ENCODE data around the gene MCTP1.

The MCTP1 gene

GRCh38 chr5:95284572-95285408 lies at the start of gene MCTP1:
MCTP1 (minus strand) TSS chr5:95285094.
- Mint-ChIP-seq H3K4me1 (no peaks in the 10 kb centered on the region), H3K36me3 (no peaks in the 10 kb centered on the region), H3K27ac (no peak within 1 kb of the TSS), H3K9me3 (no peaks in the 10 kb centered on the region), H3K27me3 (peaks cover 41% of the 10 kb centered on the region), H3K4me3 (peak within 1 kb of the TSS; percentile 60)
- ATAC-seq = no peak

DNA sequence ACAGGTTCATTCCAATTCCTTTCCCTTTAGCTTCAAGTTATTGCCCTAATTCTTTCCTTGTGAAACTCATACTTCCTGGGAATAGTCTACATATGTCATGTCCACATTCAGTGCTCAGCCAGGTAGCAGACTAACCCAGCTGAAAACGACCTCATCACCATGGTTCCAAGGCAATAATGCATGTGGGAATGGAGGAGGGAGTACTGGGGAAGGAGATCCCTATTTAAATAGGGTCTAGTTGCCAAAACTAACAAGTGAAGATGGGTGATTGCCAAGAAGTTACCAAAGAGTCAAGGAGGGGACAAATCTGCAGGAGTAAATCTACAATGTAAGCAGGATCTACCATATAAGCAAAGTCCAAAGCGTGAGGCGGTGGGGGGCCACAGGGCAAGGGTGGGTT lies 47.3 kb upstream of the MCTP1 start:
- no peak overlapping the region for H3K27ac Mint-ChIP-seq
- ATAC-seq = no peak
- peaks cover 10% of the 10 kb centered on the region for H3K9me3 Mint-ChIP-seq
- no peaks in the 10 kb centered on the region for H3K36me3 Mint-ChIP-seq
- no peaks in the 10 kb centered on the region for H3K4me1 Mint-ChIP-seq
- no peak overlapping the region for H3K4me3 Mint-ChIP-seq
- no peaks in the 10 kb centered on the region for H3K27me3 Mint-ChIP-seq

DNA sequence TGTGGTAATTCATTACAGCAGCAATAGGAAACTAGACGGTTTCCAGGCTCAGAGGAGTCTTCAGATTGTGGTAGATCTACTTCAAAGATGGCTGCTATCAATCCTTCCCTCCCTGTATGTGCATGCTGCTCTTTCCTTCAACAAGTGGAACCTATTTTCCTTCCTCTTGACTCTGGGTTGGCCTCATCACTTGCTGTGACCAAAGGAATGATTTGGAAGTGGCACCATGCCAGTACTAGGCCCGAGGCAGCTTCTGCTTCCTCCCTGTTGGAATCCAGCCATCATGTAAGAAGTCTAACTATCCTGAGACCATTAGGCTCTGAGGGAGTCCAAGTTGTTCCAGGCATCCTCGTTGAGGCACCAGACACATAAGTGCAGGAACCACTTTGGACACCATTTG lies 46.5 kb upstream of the MCTP1 start:
- no peaks in the 10 kb centered on the region for H3K36me3 Mint-ChIP-seq
- H3K27ac Mint-ChIP-seq = no peak overlapping the region
- no peaks in the 10 kb centered on the region for H3K27me3 Mint-ChIP-seq
- H3K4me1 Mint-ChIP-seq = no peaks in the 10 kb centered on the region
- no peak for ATAC-seq
- peaks cover 10% of the 10 kb centered on the region for H3K9me3 Mint-ChIP-seq
- H3K4me3 Mint-ChIP-seq = no peak overlapping the region

- H3K4me1 Mint-ChIP-seq = no peaks in the 10 kb centered on the region
- no peaks in the 10 kb centered on the region for H3K27me3 Mint-ChIP-seq
- H3K36me3 Mint-ChIP-seq = no peaks in the 10 kb centered on the region
- no peak overlapping the region for H3K4me3 Mint-ChIP-seq
- no peak for ATAC-seq
- H3K9me3 Mint-ChIP-seq = peaks cover 3% of the 10 kb centered on the region
- no peak overlapping the region for H3K27ac Mint-ChIP-seq
These were observed 42.3 kb upstream of the MCTP1 start for GRCh38 chr5:95327211-95327610.

- no peaks in the 10 kb centered on the region for H3K36me3 Mint-ChIP-seq
- H3K4me3 Mint-ChIP-seq = no peak overlapping the region
- peaks cover 6% of the 10 kb centered on the region for H3K9me3 Mint-ChIP-seq
These were observed 32.8 kb upstream of the MCTP1 start for GRCh38 chr5:95317687-95318086.

GRCh38 chr5:95317085-95317484 lies 32.2 kb upstream of the MCTP1 start:
- Mint-ChIP-seq H3K4me3 (no peak overlapping the region), H3K4me1 (no peaks in the 10 kb centered on the region), H3K27ac (no peak overlapping the region), H3K9me3 (peaks cover 9% of the 10 kb centered on the region), H3K36me3 (no peaks in the 10 kb centered on the region), H3K27me3 (peaks cover 17% of the 10 kb centered on the region)
- ATAC-seq = no peak

More at GRCh38 chr5:95317687-95318086, 32.8 kb upstream of the MCTP1 start:
- ATAC-seq = no peak
- Mint-ChIP-seq H3K4me1 (no peaks in the 10 kb centered on the region), H3K27ac (no peak overlapping the region), H3K27me3 (peaks cover 17% of the 10 kb centered on the region)

DNA sequence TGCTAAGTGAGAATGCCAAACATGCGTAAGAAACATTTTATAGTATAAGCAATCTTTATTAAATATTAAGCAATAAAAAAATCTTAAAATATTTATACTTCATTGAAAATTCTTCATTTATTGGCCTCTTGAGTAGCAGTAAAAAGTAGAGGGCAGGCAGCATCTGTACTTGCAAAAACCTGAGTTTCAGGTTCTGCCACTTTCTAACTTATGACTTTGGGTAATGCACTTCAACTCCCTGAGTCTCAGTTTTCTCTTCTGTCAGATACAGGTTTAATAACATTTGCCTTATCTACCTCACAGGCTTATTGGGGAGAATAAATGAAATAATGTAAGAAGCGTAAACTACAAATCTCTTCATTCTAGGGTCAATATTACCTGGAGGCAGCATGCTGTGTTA lies 19.8 kb upstream of the MCTP1 start:
- H3K36me3 Mint-ChIP-seq = no peaks in the 10 kb centered on the region
- no peaks in the 10 kb centered on the region for H3K9me3 Mint-ChIP-seq
- peaks cover 5% of the 10 kb centered on the region for H3K27me3 Mint-ChIP-seq
- no peak overlapping the region for H3K27ac Mint-ChIP-seq
- no peak for ATAC-seq
- H3K4me1 Mint-ChIP-seq = no peaks in the 10 kb centered on the region
- no peak overlapping the region for H3K4me3 Mint-ChIP-seq

GRCh38 chr5:95298651-95299050 lies 13.8 kb upstream of the MCTP1 start:
- Mint-ChIP-seq H3K4me3 (no peak overlapping the region), H3K36me3 (no peaks in the 10 kb centered on the region), H3K27ac (no peak overlapping the region), H3K9me3 (no peaks in the 10 kb centered on the region), H3K27me3 (peaks cover 5% of the 10 kb centered on the region), H3K4me1 (no peaks in the 10 kb centered on the region)
- ATAC-seq = no peak

DNA sequence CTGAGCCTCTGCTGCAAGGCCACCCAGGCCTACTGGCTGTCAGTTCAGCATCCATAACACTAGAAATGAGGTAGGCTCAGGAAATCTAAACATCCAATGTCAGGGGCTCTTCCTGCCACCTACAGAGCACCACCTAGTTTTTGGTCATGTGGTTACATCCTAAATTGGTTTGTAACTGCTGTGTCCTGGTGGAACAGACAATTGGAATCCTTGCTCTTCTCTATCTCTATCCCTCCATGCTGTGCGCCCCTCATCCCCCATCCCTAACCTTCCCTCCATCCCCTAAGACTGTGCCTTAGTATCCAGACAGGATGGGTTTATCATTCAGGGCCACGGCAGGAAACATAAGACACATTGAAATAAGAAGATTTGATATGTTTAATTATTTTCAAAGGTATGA lies 11.4 kb upstream of the MCTP1 start:
- Mint-ChIP-seq H3K27ac (no peak overlapping the region), H3K4me3 (no peak overlapping the region), H3K9me3 (no peaks in the 10 kb centered on the region), H3K27me3 (no peaks in the 10 kb centered on the region), H3K4me1 (no peaks in the 10 kb centered on the region), H3K36me3 (no peaks in the 10 kb centered on the region)
- no peak for ATAC-seq

DNA sequence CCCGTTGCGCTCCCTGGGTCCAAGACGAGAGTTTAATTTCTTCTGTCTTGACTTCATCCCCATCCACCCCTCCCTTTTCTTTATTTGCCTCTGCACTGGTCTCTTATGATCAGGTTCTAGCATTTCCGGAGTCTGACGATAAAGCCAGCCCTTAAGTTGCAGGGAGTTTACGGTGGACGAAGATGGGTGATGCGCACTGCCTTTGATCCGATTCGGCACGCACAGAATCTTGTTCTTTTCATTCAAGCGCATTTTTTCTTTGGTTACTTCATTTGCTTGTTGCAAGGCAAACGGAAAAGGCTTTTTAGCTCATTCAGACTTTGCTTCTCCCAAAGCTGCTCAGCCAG lies 488 bp upstream of the MCTP1 start:
- Mint-ChIP-seq H3K4me1 (no peaks in the 10 kb centered on the region), H3K27ac (no peak overlapping the region), H3K27me3 (peaks cover 41% of the 10 kb centered on the region), H3K36me3 (no peaks in the 10 kb centered on the region), H3K9me3 (no peaks in the 10 kb centered on the region), H3K4me3 (peak overlapping the region; percentile 60)
- no peak for ATAC-seq

DNA sequence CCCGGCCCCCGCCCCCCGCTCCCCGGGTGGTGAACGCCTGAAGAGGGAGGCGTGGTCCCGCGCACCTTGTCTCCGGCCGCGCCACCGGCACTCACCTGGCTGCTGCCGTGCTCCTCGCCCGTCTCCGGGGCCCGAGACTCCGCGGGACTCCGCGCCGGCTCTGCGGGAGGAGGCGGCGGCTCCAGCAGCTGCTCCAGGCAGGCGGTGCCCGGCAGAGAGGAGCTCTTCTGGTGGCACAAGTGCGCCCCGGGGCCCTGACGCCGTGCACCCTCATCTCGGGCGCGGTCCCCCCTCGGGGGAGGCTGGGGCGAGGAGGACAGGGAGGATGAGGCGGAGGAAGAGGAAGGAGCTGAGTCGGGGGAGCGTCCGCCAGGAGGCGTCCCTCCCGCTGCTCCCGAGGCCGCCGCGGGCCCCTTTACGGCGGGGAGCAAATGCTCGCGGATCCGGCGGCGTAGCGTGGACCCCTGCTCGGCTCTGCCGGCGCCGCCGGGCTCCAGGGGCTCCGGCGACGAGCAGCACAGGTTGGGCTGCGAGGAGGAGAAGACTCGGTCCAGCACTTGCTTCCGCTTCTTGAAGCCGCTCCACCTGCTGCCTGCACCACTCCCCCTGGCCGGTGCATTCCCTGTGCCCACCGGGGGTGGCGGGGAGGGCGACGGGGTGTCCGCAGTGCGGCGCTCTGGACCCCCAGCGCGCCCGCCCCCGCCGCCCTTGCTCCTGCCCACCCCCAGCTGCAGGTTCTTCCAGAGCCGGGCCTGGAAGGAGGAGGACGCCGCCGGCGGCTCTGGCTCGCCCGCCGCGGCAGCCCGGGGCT lies 928 bp downstream of the MCTP1 start:
- Mint-ChIP-seq H3K36me3 (no peaks in the 10 kb centered on the region), H3K4me1 (no peaks in the 10 kb centered on the region), H3K4me3 (peak overlapping the region; percentile 60), H3K9me3 (no peaks in the 10 kb centered on the region), H3K27me3 (peaks cover 41% of the 10 kb centered on the region), H3K27ac (no peak overlapping the region)
- ATAC-seq = peak; percentile 69

DNA sequence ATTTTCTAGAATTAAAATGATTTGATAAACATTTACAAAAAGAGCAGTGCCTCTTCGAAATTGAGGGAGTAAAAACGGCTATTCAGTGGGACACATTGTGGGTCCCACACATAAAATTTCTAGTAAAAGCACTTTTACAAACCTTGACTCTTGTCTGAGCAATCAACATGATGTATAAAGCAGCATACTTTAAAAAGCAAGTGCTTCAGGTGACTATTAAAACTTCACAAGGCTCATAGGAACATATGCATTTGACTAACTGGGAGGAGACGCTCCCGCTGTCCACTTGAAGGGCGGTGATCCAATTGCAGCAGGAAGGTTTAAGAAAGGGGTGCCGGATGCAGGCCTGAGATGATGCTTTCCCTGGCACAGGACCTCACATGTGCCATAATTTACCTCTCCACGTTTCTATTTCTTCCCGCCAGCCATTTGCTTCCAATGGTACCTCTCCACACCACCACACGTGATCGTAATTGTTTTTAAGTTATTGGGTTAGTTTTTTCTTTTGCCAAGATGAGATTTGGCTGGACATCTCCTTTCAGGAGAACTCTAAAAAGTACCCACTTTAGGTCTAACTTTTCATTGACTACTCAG lies 1.8 kb downstream of the MCTP1 start:
- Mint-ChIP-seq H3K4me3 (no peak overlapping the region), H3K4me1 (no peaks in the 10 kb centered on the region), H3K36me3 (no peaks in the 10 kb centered on the region), H3K9me3 (no peaks in the 10 kb centered on the region), H3K27me3 (peaks cover 41% of the 10 kb centered on the region), H3K27ac (no peak overlapping the region)
- ATAC-seq = no peak

GRCh38 chr5:95281226-95281625 lies 3.7 kb downstream of the MCTP1 start:
- ATAC-seq = no peak
- H3K36me3 Mint-ChIP-seq = no peaks in the 10 kb centered on the region
- no peak overlapping the region for H3K27ac Mint-ChIP-seq
- H3K9me3 Mint-ChIP-seq = peaks cover 3% of the 10 kb centered on the region
- peaks cover 40% of the 10 kb centered on the region for H3K27me3 Mint-ChIP-seq
- H3K4me1 Mint-ChIP-seq = no peaks in the 10 kb centered on the region
- H3K4me3 Mint-ChIP-seq = no peak overlapping the region

DNA sequence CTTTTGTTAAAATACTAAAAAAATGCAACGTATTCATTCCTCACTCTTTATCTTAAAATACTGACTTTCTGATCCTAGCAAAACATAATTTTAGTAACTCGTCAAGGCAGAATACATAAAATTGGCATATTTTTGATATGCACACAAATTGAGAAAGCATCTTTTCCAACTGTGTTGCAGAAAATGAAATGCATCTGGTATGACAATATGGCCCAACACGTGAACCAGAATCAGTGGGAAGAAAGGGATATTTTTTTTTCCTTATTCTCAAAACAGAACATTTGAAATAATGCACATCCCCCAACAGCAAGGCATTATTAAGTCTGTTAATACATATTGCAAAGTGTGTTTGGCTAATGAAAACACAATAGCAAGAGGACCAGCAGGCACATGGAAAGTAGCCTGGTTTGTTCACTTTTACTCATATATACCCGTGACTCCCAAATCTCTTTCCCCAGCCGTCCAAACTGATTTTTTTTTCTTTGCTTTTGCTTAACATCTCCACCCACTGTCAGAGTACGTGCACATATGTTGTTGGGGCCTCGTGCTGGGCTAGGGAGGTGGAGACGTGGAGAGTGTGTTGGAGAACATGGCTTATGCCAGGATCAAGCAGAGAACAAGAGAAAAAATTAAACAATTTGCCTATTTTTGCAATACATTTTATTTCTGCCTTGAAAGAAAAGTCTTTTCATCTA lies 4.3 kb downstream of the MCTP1 start:
- Mint-ChIP-seq H3K9me3 (peaks cover 3% of the 10 kb centered on the region), H3K4me1 (no peaks in the 10 kb centered on the region), H3K27ac (no peak overlapping the region), H3K4me3 (no peak overlapping the region), H3K36me3 (no peaks in the 10 kb centered on the region), H3K27me3 (peaks cover 33% of the 10 kb centered on the region)
- ATAC-seq = no peak

GRCh38 chr5:95274011-95274410 lies 10.9 kb downstream of the MCTP1 start:
- ATAC-seq = no peak
- Mint-ChIP-seq H3K4me3 (no peak overlapping the region), H3K27me3 (peaks cover 21% of the 10 kb centered on the region), H3K36me3 (no peaks in the 10 kb centered on the region), H3K27ac (no peak overlapping the region), H3K4me1 (no peaks in the 10 kb centered on the region), H3K9me3 (peaks cover 3% of the 10 kb centered on the region)
